Liver (tissue), 9 donors: ENCODE data around the gene NR6A1. TPM values are rescaled to one million over a fixed set of nuclear protein-coding genes. Genes with fewer than 3 reads are reported as not detected.

Source experiments
- DNase-seq: peaks from one replicate; pipeline ENCODE4 v3.0.0-alpha.2; 2017; ENCODE audit warnings: low spot score
- H3K27ac ChIP-seq, 2 donors: one replicate each; pipeline ENCODE4 v1.7.0; 2013; ENCODE audit warnings: inconsistent platforms in 2 of 2, low read length in 2 of 2, control low read depth in 1 of 2, low read depth in 1 of 2, mild to moderate bottlenecking in 1 of 2
- H3K27me3 ChIP-seq, 4 donors: one replicate each; pipeline versions ENCODE4 v1.6.1 to v1.7.0; 2013; ENCODE audit warnings: low read length in 3 of 4, inconsistent platforms in 1 of 4, mild to moderate bottlenecking in 1 of 4, moderate library complexity in 1 of 4; ENCODE audit not compliant: control insufficient read depth in 4 of 4, insufficient read depth in 4 of 4
- H3K36me3 ChIP-seq, 4 donors: one replicate each; pipeline versions ENCODE4 v1.6.1 to v1.7.0; 2013; ENCODE audit warnings: low read length in 3 of 4, mild to moderate bottlenecking in 3 of 4, low read depth in 1 of 4, moderate library complexity in 1 of 4; ENCODE audit not compliant: control insufficient read depth in 4 of 4, insufficient read depth in 3 of 4
- H3K4me1 ChIP-seq, 4 donors: one replicate each; pipeline versions ENCODE4 v1.6.1 to v1.7.0; 2013; ENCODE audit warnings: low read length in 3 of 4, mild to moderate bottlenecking in 3 of 4, moderate library complexity in 1 of 4; ENCODE audit not compliant: control insufficient read depth in 4 of 4, insufficient read depth in 4 of 4
- H3K4me3 ChIP-seq, 3 donors: one replicate each; pipeline versions ENCODE4 v1.6.1 to v1.7.0; 2013; ENCODE audit warnings: low read length in 3 of 3, control low read depth in 1 of 3, low read depth in 1 of 3, mild to moderate bottlenecking in 1 of 3
- H3K9ac ChIP-seq, 2 donors: one replicate each; pipeline ENCODE4 v1.7.0; 2013; ENCODE audit warnings: low read length in 2 of 2, mild to moderate bottlenecking in 2 of 2, moderate library complexity in 2 of 2, control low read depth in 1 of 2, low read depth in 1 of 2
- H3K9me3 ChIP-seq, 4 donors: one replicate each; pipeline versions ENCODE4 v1.6.1 to v1.7.0; 2013; ENCODE audit warnings: low read length in 3 of 4; ENCODE audit not compliant: control insufficient read depth in 4 of 4
- EGR1 ChIP-seq, 2 donors: IDR thresholded peaks; 2 replicates each; pipeline ENCODE4 v1.6.1; 2016 to 2018; ENCODE audit warnings: antibody characterized with exemption in 2 of 2, low read depth in 2 of 2
- FOXA1 ChIP-seq: IDR thresholded peaks from 2 replicates; pipeline ENCODE4 v1.6.1; 2016; ENCODE audit warnings: antibody characterized with exemption
- GABPA ChIP-seq, 2 donors: IDR thresholded peaks in 1 of 2; conservative IDR thresholded peaks in 1 of 2; 2 replicates each; pipeline ENCODE4 v1.6.1; 2016; ENCODE audit warnings: antibody characterized with exemption in 2 of 2, mild to moderate bottlenecking in 1 of 2, moderate library complexity in 1 of 2
- HNF4G ChIP-seq: IDR thresholded peaks from 2 replicates; pipeline ENCODE4 v1.6.1; 2016; ENCODE audit warnings: antibody characterized with exemption
- JUND ChIP-seq, 2 donors: IDR thresholded peaks; 2 replicates each; pipeline ENCODE4 v1.6.1; 2016; ENCODE audit warnings: antibody characterized with exemption in 2 of 2
- NR2F2 ChIP-seq: IDR thresholded peaks from 2 replicates; pipeline ENCODE4 v1.6.1; 2016; ENCODE audit warnings: antibody characterized with exemption
- RAD21 ChIP-seq, 2 donors: IDR thresholded peaks; 2 replicates each; pipeline ENCODE4 v1.6.1; 2016; ENCODE audit warnings: antibody characterized with exemption in 2 of 2, mild to moderate bottlenecking in 2 of 2
- SP1 ChIP-seq: IDR thresholded peaks from 2 replicates; pipeline ENCODE4 v1.6.1; 2018; ENCODE audit warnings: antibody characterized with exemption, mild to moderate bottlenecking
- TAF1 ChIP-seq: conservative IDR thresholded peaks from 2 replicates; pipeline ENCODE4 v1.6.1; 2016; ENCODE audit warnings: antibody characterized with exemption, mild to moderate bottlenecking
- YY1 ChIP-seq: IDR thresholded peaks from 2 replicates; pipeline ENCODE4 v1.6.1; 2016; ENCODE audit warnings: antibody characterized with exemption, mild to moderate bottlenecking
- WGBS: extraction: QIAGEN DNeasy Blood & Tissue Kit; methylation state at CpG from one replicate; pipeline ENCODE4 v1.1.7; 2013; 5-methylcytosine and 5-hydroxymethylcytosine counted together
- polyA plus RNA-seq, 2 donors: library from polyadenylated mRNA; stranded (reverse) in 1 of 2; unstranded in 1 of 2; fragments of 200-250 nt in 1 of 2; fragments of >200 nt in 1 of 2; fragmentation: Nextera tagmentation in 1 of 2; extraction: Ambion mirVana in 1 of 2; gene quantifications; one replicate each; pipeline versions ENCODE4 v1.2.1 to v1.2.3, GENCODE V29; 2013 to 2015
- total RNA-seq, 2 donors: library from RNA; depleted of rRNA; stranded (reverse); fragments of >200 nt; gene quantifications; one replicate each; pipeline ENCODE4 v1.2.3, GENCODE V29; 2014
- TF ChIP-seq, protein P1 (sequence below): IDR thresholded peaks from 2 replicates; pipeline ENCODE4 v1.6.1; 2016; ENCODE audit warnings: antibody characterized with exemption, mild to moderate bottlenecking
- TF ChIP-seq, protein P2 (sequence below): IDR thresholded peaks from 2 replicates; pipeline ENCODE4 v1.6.1; 2016; ENCODE audit warnings: antibody characterized with exemption
- TF ChIP-seq, protein P3 (sequence below): IDR thresholded peaks from 2 replicates; pipeline ENCODE4 v1.6.1; 2016; ENCODE audit warnings: antibody characterized with exemption
- TF ChIP-seq, protein P4 (sequence below): fragments of 150-350 bp; IDR thresholded peaks from 2 replicates; pipeline ENCODE4 v1.5.1; 2017; ENCODE audit warnings: improper control_type of control experiment, low read depth, low read length; ENCODE audit not compliant: missing input control
- donor health status: healthy.
- donor health status: healthy.
- donor health status: healthy.
- donor health status: healthy.
- donor health status: healthy.

The NR6A1 gene
- total and polyA plus RNA-seq, 4 donors = 0.72 to 6.1 (median 2.1) TPM

DNA sequence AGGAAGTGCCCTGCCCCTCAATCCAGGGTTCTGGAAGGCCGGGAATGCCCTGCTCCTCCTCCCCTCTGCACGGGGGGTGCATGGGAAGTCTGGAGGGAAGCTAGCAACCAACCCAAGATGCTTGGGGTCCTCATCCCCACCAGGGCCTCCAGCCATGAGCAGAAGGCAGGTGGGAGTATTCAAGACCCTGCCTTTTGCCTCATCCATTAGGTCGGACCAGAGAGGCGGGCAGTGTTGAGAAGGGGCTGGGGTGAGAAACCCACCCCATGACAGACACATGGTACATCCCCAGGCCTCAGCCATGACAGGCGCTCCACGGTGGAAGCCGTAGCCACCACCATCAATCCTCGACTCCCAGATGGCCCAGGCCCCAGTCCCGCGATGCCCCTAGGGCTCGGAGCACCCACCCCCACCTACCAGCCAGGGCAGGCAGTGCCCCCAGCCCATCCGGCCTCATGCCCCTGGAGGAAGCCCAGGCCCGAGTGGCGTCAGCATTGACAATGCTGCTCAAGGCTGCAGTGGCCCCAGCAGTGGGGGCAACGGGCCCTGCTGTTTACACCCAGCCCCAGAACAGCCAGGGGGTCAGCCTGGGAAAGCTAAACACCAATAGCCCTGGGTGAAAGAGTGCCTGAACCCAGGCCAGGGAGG is 272.5 kb downstream of the NR6A1 start:
- DNase-seq = no peak
- Histone ChIP-seq H3K27me3 (peaks cover 0 to 9% (median 3%) of the 10 kb centered on the region in 4 donors), H3K27ac (no peak overlapping the region), H3K4me1 (peaks cover 0 to 13% (median 4%) of the 10 kb centered on the region in 4 donors), H3K36me3 (no peaks in the 10 kb centered on the region), H3K9me3 (no peaks in the 10 kb centered on the region), H3K9ac (no peak overlapping the region), H3K4me3 (no peak overlapping the region)
- TF ChIP-seq RAD21 (IDR thresholded peaks at IDR 0.05) = no peak
- no peak for TF ChIP-seq GABPA (IDR thresholded peaks at IDR 0.05 in 1 of 2, conservative IDR thresholded peaks at IDR 0.05 in 1 of 2)
- TF ChIP-seq, protein P1, sequence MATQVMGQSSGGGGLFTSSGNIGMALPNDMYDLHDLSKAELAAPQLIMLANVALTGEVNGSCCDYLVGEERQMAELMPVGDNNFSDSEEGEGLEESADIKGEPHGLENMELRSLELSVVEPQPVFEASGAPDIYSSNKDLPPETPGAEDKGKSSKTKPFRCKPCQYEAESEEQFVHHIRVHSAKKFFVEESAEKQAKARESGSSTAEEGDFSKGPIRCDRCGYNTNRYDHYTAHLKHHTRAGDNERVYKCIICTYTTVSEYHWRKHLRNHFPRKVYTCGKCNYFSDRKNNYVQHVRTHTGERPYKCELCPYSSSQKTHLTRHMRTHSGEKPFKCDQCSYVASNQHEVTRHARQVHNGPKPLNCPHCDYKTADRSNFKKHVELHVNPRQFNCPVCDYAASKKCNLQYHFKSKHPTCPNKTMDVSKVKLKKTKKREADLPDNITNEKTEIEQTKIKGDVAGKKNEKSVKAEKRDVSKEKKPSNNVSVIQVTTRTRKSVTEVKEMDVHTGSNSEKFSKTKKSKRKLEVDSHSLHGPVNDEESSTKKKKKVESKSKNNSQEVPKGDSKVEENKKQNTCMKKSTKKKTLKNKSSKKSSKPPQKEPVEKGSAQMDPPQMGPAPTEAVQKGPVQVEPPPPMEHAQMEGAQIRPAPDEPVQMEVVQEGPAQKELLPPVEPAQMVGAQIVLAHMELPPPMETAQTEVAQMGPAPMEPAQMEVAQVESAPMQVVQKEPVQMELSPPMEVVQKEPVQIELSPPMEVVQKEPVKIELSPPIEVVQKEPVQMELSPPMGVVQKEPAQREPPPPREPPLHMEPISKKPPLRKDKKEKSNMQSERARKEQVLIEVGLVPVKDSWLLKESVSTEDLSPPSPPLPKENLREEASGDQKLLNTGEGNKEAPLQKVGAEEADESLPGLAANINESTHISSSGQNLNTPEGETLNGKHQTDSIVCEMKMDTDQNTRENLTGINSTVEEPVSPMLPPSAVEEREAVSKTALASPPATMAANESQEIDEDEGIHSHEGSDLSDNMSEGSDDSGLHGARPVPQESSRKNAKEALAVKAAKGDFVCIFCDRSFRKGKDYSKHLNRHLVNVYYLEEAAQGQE = no peak
- 75% methylated on average over 15 of the region's 15 CpGs for WGBS

DNA sequence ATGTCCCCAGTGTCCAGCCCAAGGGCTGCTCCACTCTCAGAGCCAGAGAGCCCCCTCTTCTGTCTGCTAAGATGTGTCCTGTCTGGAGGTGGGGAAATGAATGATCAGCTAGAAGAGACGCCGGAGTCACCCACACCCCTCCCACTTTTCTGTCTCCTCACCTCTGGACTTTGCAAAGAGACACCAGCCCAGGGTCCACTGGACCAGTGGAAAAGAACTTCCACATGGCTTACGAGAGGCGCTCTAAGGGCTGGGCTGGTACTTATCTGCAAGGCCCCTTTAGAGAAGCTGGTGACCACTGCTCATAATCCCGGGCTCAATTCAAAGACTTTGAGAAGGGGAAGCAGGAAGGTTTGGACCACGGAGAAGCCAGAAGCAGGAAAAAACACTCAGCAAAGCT is 273.1 kb downstream of the NR6A1 start:
- no peak overlapping the region for H3K27ac ChIP-seq
- no peak for TF ChIP-seq JUND (IDR thresholded peaks at IDR 0.05)
- no peak for TF ChIP-seq SP1
- TF ChIP-seq, protein P2, sequence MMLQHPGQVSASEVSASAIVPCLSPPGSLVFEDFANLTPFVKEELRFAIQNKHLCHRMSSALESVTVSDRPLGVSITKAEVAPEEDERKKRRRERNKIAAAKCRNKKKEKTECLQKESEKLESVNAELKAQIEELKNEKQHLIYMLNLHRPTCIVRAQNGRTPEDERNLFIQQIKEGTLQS = no peak
- no peak for TF ChIP-seq GABPA (IDR thresholded peaks at IDR 0.05 in 1 of 2, conservative IDR thresholded peaks at IDR 0.05 in 1 of 2)
- no peak for TF ChIP-seq FOXA1
- TF ChIP-seq EGR1 (IDR thresholded peaks at IDR 0.05; ENCODE audit: low read depth in 2 of 2) = no peak
- no peak for TF ChIP-seq YY1
- TF ChIP-seq, protein P3, sequence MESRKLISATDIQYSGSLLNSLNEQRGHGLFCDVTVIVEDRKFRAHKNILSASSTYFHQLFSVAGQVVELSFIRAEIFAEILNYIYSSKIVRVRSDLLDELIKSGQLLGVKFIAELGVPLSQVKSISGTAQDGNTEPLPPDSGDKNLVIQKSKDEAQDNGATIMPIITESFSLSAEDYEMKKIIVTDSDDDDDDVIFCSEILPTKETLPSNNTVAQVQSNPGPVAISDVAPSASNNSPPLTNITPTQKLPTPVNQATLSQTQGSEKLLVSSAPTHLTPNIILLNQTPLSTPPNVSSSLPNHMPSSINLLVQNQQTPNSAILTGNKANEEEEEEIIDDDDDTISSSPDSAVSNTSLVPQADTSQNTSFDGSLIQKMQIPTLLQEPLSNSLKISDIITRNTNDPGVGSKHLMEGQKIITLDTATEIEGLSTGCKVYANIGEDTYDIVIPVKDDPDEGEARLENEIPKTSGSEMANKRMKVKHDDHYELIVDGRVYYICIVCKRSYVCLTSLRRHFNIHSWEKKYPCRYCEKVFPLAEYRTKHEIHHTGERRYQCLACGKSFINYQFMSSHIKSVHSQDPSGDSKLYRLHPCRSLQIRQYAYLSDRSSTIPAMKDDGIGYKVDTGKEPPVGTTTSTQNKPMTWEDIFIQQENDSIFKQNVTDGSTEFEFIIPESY = no peak
- TF ChIP-seq TAF1 = no peak
- TF ChIP-seq, protein P4, sequence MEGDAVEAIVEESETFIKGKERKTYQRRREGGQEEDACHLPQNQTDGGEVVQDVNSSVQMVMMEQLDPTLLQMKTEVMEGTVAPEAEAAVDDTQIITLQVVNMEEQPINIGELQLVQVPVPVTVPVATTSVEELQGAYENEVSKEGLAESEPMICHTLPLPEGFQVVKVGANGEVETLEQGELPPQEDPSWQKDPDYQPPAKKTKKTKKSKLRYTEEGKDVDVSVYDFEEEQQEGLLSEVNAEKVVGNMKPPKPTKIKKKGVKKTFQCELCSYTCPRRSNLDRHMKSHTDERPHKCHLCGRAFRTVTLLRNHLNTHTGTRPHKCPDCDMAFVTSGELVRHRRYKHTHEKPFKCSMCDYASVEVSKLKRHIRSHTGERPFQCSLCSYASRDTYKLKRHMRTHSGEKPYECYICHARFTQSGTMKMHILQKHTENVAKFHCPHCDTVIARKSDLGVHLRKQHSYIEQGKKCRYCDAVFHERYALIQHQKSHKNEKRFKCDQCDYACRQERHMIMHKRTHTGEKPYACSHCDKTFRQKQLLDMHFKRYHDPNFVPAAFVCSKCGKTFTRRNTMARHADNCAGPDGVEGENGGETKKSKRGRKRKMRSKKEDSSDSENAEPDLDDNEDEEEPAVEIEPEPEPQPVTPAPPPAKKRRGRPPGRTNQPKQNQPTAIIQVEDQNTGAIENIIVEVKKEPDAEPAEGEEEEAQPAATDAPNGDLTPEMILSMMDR = no peak
- no peak for TF ChIP-seq NR2F2
- TF ChIP-seq HNF4G = no peak
- H3K4me1 ChIP-seq = peaks cover 0 to 8% (median 3%) of the 10 kb centered on the region in 4 donors

More for the DNA sequence above, 273.1 kb downstream of the NR6A1 start:
- DNase-seq = no peak
- H3K4me3 ChIP-seq = no peak overlapping the region
- WGBS = 72% methylated on average over 6 of the region's 6 CpGs
- no peaks in the 10 kb centered on the region for H3K36me3 ChIP-seq
- H3K9ac ChIP-seq = no peak overlapping the region
- no peaks in the 10 kb centered on the region for H3K9me3 ChIP-seq
- H3K27me3 ChIP-seq = peaks cover 0 to 6% (median 0%) of the 10 kb centered on the region in 4 donors
